HG02642 (cell line): ENCODE data around the gene TSPEAR.
"Not testable (repeated sequence)": the region's sequence is repeated elsewhere in the genome, so short reads cannot be mapped to it uniquely, and the experiment has no call there.

Experiments
- ATAC-seq: cut with Tn5 transposase; IDR thresholded peaks from one replicate; pipeline ENCODE4 v1.9.1; 2021; ENCODE audit warnings: mild to moderate bottlenecking; ENCODE audit not compliant: unreplicated experiment, poor library complexity

The TSPEAR gene

DNA sequence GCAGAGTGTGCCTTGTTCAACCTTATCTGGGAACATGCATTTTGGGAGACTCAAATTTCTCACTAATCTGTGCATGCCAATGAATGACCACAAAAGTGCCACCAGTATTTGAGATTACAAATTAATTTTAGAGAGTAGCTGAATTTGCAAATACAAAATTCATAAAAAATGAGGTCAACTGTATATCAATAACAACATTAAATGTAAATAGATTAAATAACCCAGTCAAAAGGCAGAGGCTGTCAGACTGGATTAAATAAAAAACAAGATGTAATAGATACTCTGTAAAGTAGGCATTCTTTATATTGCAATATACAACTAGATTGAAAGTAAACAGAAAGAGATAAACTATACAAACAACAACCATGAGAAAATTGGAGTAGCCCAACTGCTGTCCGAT is 147.3 kb downstream of the TSPEAR start:
- no peak for ATAC-seq

DNA sequence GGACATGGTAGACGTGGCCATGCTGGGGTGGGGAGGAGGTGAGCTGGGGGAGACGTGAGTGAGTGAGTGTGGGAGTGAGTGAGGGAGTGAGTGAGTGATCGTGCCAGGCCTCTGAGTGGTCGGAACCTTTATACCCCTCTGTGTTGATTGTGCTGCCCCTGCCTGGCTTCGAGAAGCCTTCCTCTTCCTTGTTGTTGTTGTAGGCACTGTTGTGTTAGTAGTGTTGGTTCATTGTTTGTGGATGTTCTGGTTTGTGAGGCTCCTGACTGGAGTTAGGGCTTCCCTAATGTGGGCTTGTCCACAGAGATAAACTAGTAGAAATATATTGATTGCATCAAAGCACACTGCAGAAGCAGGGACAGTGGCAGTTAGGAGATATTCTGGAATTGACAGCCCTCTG is 152.7 kb downstream of the TSPEAR start, which contains the start of gene KRTAP10-3:
Gene KRTAP10-3 (minus strand): TSS at position 101 of the 400 bp plus-strand sequence. CDS start 80 bp downstream, at position 21.
- no peak for ATAC-seq

DNA sequence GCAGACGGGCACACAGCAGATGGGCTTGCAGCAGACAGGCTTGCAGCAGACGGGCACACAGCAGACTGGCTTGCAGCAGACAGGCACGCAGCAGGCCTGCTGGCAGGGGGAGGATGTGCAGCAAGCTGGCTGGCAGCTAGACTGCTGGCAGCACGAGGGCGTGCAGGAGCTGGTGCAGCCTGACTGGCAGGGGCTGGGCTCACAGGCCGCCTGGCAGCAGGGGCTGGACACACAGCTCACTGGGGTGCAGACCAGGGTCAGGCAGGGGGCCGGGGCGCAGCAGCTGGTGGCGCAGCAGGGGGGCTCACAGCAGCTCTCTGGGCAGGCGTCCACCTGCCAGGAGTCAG is 153.1 kb downstream of the TSPEAR start:
- ATAC-seq, result not testable (repeated sequence)

DNA sequence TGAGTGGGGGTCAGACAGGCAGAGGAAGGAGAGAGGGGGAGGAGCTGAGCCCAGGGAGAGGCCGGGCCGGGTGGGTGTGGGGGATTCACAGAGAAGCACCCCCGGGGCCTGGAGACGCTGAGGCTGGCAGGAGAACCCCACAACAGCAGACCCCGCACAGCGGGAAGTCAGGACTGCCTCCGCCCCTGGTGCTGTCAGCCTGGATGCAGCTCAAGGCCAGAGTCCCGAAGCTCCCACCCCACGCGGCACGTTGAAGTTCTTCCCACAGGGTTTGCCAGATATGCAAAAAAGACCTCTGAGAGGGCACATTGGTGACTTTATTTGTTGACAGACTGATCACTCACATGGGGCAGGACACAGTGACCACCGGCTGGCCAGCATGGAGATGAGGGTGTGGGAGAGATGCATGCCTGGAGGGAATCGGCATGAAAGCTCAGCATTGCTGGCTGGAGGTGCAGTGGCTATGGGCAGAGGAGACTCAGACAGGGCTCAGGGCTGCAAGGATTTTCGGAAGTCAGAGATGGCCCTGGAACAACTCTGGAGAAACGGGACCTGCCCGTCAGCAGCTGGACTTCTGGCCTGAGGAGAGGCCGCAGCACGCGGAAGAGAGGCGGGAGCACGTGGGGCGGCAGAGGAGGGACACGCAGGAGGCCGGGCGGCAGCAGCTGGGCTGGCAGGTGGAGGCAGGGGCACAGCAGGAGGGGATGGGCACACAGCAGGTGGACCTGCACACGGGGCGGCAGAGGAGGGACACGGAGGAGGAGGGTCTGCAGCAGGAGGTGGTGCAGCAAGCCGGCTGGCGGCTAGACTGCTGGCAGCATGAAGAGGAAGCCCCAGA is 153.7 kb downstream of the TSPEAR start:
- ATAC-seq, result no peak

DNA sequence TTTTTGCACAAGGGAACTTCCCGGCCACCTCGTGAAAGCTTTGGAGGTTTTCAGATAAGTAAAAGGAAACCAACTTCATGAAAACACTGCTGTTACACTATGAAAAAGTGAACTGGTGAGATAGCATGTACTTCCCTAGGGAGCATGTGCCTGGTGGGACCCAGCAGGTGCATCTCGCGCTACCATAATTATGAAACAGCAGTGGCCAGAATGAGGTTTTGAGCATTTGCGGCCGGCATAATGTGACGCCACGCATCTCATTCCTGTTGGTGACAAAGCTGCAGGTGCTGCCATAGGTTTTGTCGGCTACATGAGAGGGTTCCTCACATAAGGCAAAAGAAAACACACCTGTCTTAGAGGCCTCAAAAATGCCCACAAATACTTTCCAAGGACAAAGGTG is 154.5 kb downstream of the TSPEAR start:
- no peak for ATAC-seq

DNA sequence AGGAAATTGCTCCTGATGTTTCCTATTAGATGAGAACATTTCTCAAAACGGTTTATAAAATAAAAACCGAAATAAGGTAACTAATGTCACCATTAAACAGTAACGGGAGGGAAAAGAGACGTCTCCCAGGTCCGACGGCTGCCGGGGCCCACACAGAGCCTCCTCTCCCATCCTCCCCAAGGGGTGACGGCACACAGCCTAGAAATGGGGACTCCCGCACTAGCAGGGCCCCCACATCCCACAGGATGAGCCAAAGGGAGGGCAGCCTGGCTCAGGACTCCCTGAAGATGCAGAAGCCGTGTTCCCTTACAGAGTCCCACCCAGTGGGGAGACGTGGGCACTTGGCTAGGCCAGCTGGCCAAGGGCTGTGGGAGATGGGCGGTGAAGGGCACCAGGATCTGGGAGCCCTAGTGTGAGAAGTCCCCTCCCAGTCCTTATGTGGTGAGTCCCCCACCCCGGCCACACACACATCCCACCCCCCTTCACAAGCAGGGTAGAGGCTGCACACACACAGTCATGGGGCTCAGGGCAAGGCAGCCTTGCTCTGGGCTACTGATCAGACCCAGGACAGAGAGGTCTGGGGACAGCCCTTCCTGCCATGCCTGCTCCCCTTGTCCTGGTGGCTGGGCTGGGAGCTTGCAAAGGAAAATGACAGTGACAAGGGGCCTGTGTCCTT is 156.0 kb downstream of the TSPEAR start:
- ATAC-seq, result no peak

DNA sequence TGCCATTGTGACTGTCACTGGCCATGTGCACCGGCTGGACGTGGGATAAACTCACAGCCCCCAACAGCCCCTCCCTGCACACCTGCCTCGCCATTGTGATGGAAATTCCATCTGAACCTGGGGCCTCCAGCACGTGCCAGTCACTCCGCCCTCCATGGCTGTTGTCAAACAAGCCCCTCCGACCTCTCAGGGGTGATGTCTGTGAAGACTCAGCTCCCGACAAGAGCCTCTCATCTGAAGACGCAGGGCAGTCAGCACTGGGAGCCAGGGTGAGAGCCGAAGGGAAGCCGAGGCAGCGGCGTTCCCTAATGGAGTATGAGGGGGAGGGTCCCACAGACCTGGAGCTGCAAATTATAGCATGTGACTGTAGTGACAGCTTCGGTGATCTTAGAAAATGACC is 158.7 kb downstream of the TSPEAR start:
- ATAC-seq, result no peak

DNA sequence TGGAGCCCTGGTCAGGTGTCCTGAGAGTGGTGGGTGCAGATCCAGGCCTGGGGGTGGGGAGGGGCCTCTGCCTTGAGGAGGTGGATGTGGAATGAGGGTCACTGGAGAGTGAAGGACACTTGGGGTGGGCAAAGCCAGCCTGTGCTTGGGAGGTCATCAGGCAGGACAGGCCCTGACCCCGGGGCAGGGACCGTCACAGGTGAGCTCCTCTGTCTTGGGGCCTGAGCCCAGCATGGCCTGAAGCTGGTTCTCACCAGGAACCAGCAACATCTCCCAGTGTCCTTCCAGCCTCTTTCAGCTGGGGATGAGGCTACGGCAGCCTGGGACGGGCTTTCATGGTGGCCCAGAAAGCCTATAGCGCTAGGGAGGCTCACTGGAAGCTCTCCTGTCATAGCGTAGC is 159.2 kb downstream of the TSPEAR start:
- no peak for ATAC-seq

DNA sequence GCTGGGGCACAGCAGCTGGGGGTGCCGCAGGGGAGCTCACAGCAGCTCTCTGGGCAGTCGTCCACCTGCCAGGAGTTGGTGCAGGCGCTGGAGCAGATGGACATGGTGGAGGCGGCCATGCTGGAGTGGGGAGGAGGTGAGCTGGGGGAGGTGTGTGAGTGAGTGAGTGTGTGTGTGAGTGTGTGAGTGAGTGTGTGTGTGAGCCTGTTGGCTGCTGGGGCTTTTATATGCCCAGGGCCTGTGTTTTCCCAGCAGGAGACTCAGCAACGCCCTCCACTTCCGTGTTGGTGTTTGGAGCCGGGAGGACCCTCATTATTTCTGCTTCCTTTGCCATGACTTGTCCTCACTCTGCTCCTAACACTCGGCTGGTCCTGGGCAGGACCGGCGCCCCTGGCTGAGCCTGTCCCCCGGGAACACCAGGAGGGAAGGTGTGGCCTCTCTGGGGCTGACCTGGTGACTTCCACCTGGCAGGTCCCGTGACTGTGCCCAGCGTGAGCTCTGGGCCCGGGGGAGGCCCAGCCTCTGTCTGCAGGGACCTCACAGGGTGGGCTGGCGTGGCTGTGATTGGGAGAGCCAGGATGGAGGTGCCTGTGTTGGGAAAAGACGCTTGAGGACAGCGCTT is 159.9 kb downstream of the TSPEAR start, which contains the start of gene KRTAP10-2:
Gene KRTAP10-2 (minus strand): TSS at position 166 of the 622 bp plus-strand sequence. CDS start 47 bp downstream, at position 119.
- ATAC-seq, result no peak

DNA sequence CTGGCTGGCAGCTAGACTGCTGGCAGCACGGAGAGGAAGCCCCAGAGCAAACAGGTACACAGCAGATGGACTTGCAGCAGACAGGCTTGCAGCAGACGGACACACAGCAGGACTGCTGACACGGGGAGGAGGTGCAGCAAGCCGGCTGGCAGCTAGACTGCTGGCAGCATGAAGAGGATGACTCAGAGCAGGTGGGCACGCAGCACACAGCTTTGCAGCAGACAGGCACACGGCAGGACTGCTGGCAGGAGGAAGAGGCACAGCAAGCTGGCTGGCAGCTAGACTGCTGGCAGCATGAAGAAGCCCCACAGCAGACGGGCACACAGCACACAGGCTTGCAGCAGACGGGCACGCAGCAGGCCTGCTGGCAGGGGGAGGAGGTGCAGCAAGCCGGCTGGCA is 160.6 kb downstream of the TSPEAR start:
- no peak for ATAC-seq

DNA sequence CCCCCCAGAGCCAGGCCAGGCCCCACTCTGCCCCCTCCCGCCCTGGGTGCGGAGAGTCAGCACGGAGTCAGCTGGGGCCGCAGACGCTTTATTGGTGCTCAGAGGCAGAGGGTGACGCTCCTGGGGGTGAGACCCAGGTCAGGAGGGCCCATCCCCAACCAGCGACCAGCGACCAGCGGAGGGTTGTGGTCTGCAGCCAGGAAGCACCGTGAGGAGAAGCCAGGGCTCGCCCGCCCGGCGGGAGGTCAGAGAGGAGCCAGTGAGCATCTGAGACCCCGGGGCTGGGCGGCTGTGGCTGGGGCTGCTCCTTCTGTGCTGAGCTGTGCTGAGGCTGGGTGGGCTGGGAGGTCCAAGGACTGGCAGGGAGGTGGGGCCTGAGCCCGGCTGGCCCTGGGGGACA is 161.1 kb downstream of the TSPEAR start:
- not testable (repeated sequence) for ATAC-seq

DNA sequence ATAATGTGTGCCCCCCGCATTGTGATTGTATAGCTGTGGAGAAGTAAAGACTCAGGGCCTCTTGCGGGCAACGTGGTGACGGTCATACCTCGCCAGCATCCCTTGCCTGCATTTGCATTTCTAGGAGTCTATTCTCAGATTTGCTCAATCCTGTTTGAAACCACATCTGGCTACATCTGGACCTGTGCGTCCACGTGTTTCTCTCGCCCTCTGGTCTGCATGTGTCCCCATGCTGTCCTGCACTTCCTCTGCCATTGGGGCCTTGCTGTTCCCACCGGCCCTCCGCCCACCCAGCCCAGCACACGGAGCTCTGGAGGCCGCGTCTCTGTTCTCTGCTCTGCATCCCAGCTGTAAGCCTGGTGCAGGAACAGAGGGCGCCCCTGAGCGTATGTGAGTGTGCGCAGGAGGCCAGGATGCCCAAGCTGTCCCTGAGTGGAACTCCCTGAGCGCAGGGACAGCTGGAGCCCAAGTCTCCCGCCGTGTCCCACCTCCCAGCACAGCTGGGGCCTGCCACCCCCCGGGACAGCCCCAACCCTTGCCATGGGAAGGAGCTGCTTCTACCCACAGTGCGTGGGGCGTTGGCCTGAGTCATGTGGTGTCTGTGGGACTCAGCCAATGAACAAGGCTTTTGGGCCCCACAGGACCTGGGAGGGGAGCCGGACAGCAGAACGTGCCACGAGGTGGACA is 161.7 kb downstream of the TSPEAR start:
- no peak for ATAC-seq

DNA sequence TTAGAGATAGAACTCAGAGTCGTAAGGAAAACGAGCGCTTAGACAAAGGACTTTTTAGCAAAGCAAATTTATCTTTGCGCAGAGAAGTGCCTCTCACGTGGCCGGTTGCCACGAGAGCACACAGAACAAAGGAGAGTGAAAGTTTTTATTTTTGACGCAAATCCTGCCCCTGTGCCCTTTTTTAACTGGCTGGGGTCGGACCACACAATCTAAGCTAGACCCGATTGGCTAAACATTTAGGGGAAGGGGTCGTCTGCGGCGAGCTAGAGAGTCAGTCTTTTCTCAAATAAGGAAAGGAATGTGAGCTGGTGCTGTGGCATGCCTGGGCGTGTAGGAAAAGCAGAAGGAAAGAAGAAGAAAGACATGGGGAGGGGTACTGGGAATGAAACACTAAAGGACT is 162.4 kb downstream of the TSPEAR start:
- no peak for ATAC-seq

DNA sequence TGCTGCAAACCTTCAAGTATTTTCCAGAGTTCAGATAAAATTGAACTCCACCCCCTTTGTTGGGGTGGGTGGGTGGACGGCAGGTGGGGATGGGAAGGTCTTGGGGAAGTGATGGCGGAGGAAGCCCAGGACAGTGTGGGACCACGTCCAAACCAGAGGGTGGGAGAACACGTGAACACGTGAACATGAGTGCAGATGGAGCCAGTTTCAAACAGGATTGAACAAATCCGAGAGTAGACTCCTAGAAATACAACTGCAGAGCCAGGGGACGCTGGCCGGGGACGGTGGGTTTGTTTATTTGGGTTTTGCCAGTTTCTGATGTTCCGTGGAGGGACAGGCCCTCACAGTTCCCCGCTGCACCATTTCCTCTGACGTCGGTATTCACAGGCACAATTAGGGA is 163.0 kb downstream of the TSPEAR start:
- no peak for ATAC-seq

DNA sequence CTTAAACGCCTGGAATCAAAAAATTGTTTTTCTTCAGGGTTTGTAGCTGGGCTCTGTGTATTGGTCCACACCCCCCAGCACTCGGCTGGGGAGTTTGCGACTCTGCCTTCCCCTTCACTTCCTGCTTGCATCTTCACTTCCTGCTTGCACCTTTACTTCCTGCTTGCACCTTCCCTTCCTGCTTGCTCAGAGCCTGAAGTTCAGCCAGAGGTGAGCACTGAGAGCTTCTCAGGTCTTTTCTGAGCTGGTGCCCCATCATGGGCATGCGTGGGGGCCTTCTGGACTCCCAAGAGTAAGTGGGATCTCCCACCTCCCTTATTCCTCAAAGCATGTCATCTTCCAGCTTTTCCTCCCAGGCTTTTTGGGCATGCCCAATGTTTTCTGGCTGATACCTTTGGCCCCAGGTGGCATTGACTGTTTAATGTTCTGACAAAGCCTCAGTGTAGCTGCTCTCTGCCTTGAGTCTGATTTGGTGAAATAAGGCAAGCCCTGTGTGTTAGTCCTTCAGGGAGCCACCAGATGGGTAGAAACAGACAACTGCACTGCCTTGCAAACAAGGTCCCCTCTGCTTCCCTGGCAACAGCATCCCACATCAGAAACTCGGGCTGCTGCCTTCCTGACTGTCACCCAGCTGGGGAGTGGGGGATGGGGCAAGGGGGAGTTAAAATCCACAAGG is 163.6 kb downstream of the TSPEAR start:
- ATAC-seq, result no peak

DNA sequence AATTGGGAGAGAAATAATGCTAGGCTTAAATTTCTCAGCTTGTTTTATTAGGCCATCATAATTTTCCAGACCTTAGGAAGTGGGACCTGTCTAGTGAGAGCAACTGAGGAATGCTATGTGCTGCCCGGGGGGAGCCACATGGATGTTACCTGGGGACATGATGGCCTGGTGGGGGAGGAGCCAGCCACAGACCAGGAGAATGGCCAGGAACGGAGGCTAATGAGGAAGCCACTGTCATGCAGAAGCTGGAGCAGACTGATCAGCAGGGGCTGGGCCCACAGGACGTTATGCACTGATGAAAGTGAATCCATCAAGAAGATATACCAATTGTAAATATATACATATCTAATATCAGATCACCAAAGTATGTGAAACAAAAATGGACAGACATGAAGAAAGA is 166.8 kb downstream of the TSPEAR start:
- ATAC-seq, result no peak

DNA sequence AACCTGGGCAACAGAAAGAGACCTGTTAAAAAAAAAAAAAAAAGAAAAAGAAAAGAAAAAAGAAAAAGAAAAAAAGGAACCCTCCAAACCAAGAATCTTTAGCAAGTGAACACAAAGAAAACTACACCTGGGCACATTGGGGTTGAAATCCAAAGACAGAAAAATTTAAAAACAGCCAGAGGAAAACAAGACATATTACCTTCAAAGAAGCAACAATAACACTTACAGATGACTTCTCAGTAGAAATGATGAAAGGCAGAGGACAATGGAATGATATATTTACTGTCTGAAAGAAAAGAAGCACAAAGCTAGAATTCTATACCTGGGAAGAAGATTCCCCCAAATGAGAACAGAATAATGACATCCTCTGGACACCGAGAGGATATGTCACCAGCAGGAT is 168.7 kb downstream of the TSPEAR start:
- no peak for ATAC-seq

DNA sequence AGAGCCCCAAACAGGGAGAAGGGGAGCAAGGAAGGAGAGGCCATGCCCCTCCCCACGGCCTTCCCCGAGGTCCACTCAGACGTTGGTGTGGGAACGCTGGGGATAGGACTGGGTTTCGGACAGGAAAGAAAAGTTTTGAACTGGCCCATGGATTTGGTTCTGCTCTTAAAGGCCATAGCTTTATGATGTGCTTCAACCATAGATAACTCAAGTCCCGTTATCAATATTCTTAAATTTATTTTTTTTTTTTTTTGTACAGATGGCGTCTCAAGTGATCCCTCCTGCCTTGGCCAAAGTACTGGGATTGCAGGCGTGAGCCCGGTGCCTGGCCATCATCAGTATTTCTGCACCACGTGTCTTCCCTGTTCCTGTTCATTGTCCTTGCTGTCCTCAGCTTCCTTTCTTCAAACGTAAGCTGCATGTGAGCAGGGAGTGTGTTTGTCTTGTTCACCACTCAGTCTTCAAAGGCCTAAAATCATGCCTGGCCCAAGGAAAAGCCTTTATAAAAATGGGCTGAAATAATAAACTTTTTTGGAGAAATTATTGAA is 170.6 kb downstream of the TSPEAR start:
- ATAC-seq, result no peak

DNA sequence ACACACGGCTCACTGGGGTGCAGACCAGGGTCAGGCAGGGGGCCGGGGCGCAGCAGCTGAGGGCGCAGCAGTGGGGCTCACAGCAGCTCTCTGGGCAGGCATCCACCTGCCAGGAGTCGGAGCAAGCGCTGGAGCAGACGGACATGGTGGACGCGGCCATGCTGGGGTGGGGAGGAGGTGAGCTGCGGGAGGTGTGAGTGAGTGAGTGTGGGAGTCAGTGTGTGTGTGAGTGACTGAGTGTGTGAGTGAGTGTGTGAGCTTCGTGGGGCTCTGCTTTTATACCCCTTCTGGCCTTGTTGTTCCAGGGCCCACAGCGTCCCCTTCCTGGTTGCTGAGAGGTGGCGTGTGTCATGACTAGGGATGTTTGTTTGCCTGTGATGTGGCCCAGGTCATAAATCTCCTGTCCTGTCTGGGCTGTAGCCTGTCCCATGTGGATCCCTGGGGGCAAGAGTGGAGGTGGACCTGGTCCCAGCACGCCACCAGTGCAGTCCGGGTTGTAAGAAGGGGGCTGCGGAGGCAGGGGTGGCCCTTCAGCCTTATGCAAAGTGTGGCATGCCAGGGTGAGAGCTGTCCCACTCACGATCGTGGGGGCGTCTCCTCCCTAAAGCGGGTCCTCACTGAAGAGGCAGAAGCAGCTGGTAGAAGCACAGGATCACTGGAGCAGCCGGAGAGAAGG is 171.2 kb downstream of the TSPEAR start, which contains the start of gene KRTAP10-1:
Gene KRTAP10-1 (minus strand): TSS at position 205 of the 676 bp plus-strand sequence. CDS start 45 bp downstream, at position 160.
- ATAC-seq, result no peak
